RWPE1 (cell line): ENCODE data around the gene POR.
A peak's percentile ranks its signal among the peaks of the same experiment; 100 is the strongest.

Experiments
- CTCF ChIA-PET: fragments of 350-600 bp; sonication (Branson Sonifier 250); formaldehyde crosslinking; extraction: SDS; loops from one replicate; lab custom pipeline; 2021; lab: Yijun Ruan, JAX
- POLR2A ChIA-PET: fragments of 400-600 bp; formaldehyde crosslinking; extraction: SDS; loops from one replicate; lab custom pipeline; 2020; ENCODE audit warnings: antibody characterized with exemption; ENCODE audit not compliant: low non-redundant PET; lab: Yijun Ruan, JAX
- DNase-seq: peaks from one replicate; pipeline ENCODE4 v3.0.0; 2012; ENCODE audit warnings: low spot score
- H3K27ac ChIP-seq: fragments of 450-650 bp; 2 replicates; pipeline ENCODE4 v1.5.1; 2017
- TF ChIP-seq, protein P1 (sequence below): fragments of 450-650 bp; conservative IDR thresholded peaks from 2 replicates; pipeline ENCODE4 v1.5.1; 2017; ENCODE audit warnings: low read depth, mild to moderate bottlenecking

POR gene

DNA sequence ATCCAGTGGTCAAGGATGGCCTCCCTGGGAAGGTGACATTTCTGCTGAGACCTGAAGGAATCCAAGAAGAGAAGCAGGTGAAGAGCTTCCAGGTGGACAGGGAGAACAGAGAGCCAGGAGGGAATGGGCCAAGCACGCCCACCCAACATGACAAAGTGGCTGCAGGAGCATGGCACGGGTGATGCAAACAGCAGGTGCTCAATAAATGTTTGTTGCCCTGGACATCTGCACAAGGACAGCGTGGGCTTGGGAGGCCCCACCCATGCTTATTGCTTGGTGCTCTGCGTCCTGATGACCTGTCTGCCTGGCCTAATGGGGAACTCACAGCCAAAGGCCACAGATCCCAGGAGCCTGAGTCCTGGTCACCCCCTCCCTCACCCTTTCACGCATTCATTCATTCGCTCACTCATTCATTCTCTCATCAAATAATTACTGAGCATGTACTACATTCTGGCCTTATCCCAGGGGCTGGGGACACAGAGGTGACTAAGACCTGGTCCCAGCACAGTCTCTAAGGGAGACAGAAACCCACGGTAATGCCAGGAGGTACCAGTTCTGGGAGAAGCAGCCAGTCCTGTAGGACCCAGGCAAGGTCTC is 23.0 kb upstream of the POR start:
- CTCF ChIA-PET, result no interaction called here
- peak overlapping the region; percentile 76 for H3K27ac ChIP-seq
- DNase-seq, result no peak
- TF ChIP-seq, protein P1, sequence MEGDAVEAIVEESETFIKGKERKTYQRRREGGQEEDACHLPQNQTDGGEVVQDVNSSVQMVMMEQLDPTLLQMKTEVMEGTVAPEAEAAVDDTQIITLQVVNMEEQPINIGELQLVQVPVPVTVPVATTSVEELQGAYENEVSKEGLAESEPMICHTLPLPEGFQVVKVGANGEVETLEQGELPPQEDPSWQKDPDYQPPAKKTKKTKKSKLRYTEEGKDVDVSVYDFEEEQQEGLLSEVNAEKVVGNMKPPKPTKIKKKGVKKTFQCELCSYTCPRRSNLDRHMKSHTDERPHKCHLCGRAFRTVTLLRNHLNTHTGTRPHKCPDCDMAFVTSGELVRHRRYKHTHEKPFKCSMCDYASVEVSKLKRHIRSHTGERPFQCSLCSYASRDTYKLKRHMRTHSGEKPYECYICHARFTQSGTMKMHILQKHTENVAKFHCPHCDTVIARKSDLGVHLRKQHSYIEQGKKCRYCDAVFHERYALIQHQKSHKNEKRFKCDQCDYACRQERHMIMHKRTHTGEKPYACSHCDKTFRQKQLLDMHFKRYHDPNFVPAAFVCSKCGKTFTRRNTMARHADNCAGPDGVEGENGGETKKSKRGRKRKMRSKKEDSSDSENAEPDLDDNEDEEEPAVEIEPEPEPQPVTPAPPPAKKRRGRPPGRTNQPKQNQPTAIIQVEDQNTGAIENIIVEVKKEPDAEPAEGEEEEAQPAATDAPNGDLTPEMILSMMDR, result no peak
- POLR2A ChIA-PET, result interaction anchor here (0.7 to 1.4 kb wide), 2 partner anchors 24 to 69 kb away, joined by 4 to 9 read pairs; no protein-coding TSS in a partner anchor

DNA sequence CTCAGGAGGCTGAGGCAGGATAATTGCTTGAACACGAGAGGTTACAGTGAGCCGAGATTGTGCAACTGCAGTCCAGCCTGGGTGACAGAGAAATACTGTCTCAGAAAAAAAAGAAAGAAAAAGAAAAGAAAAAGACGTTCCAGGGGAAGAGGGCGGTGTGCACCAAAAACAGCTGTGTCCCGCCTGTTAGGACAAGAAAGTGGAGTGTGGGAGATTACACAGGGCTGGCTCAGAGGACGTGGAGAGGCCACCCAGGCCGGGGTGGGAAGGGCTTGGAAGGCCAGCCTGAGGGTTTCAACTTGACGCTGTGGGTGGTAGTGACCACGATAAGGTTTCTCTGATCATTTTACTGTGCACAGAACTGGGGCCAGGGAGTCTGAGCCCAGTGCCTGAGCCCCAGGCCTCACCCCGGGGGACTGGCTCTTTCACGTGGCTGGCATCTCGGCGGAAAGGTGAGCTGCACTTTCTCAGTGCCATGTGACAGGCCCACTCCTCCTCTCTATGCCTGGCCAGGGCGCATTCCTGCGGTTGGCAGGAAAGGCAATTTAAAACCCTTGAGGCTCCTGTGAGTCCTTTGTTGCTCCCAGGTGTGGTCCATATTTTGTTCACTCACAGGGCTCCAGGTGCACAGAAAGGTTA is 22.2 kb upstream of the POR start:
- POLR2A ChIA-PET, result interaction anchor here (0.5 to 1.4 kb wide), 3 partner anchors 23 to 174 kb away, joined by 3 to 9 read pairs (median 4); no protein-coding TSS in a partner anchor
- H3K27ac ChIP-seq, result peak overlapping the region; percentile 76
- CTCF ChIA-PET, result interaction anchor here (0.6 kb wide), 1 partner anchor 69 kb away, joined by 5 read pairs; no protein-coding TSS in a partner anchor
- TF ChIP-seq, protein P1, result no peak
- DNase-seq, result peak; percentile 72

DNA sequence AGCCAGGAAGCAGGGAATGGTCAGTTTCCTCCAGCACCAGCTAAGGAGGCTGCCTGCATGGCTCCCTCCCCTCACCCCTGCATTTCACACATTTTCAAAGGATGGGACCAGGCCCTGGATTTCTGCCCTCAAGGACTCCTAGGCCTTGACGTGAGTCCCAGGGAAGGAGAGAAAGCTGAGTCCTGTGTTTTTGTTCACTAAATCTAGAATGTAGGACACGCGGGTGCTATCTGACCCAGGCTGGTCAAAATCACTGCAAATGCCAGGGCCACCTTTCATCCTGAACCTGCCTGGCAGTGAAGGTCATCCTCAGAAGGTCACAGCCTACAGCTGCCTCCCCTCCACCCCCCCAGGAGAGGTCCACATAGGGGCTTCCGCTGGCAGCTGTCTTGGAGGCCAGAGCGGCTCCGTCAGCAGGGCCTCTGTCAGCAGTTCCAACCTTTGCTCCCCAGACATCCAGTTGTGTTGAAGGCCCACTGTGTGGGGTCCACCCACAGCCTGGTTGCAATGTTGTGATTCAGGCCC is 18.1 kb upstream of the POR start:
- CTCF ChIA-PET, result interaction anchor here (1.3 kb wide), 1 partner anchor 9 kb away, joined by 3 read pairs; no protein-coding TSS in a partner anchor
- H3K27ac ChIP-seq, result no peak overlapping the region; the same call in 1 of the 2 replicates
- DNase-seq, result no peak
- POLR2A ChIA-PET, result no interaction called here
- TF ChIP-seq, protein P1, result no peak

DNA sequence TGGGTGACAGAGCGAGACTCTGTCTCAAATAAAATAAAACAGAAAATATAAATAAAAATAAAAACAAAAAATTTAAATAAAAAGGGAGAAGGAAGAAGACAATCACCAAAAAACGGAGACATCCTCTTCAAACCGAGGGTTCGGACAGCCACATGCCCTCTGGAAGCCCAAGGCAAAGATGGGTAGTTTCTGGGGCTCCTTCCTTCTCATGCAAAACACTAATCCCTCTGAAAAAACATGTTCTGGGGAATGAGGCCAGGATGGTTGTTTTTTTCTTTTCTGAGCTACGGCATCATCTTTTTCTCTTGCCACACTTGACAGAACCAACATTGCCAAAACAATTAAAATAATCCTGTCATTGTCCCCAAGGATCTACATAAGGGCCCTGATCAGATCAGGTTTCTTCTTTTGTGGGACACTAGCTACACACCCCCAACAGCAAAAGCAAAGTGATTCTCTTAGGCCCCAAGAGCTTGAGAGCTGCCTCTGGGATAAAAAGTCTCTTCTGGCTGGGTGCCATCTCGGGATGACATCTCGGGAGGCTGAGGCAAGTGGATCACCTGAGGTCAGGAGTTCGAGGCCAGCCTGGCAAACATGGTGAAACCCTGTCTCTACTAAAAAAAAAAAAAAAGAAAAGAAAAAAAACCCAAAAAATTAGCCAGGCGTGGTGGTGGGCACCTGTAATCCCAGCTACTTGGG is 14.2 kb upstream of the POR start:
- ChIA-PET POLR2A (interaction anchor here (0.7 kb wide), 1 partner anchor 10 kb away, joined by 3 read pairs; no protein-coding TSS in a partner anchor), CTCF (no interaction called here)
- no peak overlapping the region for H3K27ac ChIP-seq
- DNase-seq, result no peak
- TF ChIP-seq, protein P1, result no peak

DNA sequence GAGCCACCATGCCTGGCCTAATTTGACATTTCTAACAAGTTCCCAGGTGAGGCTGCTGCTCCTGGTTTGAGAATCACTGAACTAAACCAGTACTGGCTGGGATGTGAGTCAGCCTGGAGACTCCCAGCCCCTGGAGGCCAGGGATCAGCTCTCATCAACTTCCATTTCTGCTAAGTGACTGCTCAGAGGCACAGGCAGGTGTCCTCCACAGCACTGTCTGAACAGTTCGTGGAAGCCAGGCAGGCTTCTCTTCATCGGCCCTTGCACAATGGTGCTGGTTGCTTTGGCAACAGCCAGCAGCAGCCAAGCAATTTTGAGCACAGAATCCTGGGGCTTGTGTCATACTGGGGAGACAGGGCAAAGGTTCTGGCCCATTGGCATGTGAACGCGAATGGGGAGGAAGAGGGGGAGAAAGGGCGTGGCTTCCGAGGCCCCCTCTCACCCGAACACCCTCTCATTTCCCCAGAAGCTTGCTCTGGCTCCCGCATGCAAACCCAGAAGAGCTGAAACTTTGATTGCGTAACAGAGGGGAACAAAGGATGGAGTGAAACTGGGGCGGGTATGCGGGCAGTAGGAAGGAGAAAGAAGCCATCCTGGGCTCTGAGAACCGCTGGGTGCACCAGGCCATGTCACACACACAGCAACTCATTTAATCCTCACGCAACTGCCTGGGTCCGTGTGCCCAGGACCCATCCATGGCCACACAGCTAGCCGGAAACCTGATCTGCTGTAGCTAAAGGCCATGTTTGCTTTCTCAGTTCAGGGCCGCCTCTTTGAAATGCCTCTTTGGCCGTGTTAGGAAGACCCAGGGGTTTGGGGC is 9.0 kb upstream of the POR start:
- peak; percentile 49 for DNase-seq
- ChIA-PET CTCF (interaction anchor here (0.6 to 1.6 kb wide), 2 partner anchors 9 to 27 kb away, joined by 3 read pairs; no protein-coding TSS in a partner anchor), POLR2A (interaction anchor here (0.5 to 1.0 kb wide), 2 partner anchors 8 to 66 kb away, joined by 3 read pairs; no protein-coding TSS in a partner anchor)
- TF ChIP-seq, protein P1, result no peak
- peak overlapping the region; percentile 64 for H3K27ac ChIP-seq
